ENCODE results near the gene CERS6. TPM values are rescaled to one million over a fixed set of nuclear protein-coding genes. Genes with fewer than 3 reads are reported as not detected.

Gene CERS6
- total and polyA plus RNA-seq, 2 donors from 2014 or later, result 9.4 to 18.8 TPM

DNA sequence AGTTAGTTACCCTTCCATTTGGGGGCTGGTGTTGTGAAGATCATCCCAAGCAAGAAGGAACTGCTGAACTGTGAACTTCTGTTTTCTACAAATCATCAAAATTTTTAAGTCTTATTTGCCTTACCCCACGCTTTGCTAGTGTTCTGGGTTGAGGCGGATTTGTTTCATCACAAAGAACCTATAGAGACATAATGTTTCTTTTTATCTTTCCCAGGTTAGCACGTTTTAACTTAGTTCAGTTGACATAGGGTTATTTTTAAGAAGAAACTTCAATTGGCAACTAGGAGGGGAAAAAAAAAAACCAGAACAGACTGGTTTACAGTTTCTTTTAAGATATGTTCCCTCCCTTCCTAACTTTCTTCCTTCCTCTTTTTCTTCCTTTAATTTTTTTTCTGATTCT lies 31.1 kb upstream of the CERS6 start:
- H3K9ac ChIP-seq (ENCODE audit: low read length in 3 of 3), result no peak overlapping the region
- no peak overlapping the region for H3K4me3 ChIP-seq (ENCODE audit: low read length in 3 of 3)
- no peak for DNase-seq
- TF ChIP-seq, protein P1, sequence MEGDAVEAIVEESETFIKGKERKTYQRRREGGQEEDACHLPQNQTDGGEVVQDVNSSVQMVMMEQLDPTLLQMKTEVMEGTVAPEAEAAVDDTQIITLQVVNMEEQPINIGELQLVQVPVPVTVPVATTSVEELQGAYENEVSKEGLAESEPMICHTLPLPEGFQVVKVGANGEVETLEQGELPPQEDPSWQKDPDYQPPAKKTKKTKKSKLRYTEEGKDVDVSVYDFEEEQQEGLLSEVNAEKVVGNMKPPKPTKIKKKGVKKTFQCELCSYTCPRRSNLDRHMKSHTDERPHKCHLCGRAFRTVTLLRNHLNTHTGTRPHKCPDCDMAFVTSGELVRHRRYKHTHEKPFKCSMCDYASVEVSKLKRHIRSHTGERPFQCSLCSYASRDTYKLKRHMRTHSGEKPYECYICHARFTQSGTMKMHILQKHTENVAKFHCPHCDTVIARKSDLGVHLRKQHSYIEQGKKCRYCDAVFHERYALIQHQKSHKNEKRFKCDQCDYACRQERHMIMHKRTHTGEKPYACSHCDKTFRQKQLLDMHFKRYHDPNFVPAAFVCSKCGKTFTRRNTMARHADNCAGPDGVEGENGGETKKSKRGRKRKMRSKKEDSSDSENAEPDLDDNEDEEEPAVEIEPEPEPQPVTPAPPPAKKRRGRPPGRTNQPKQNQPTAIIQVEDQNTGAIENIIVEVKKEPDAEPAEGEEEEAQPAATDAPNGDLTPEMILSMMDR (IDR thresholded peaks at IDR 0.05; ENCODE audit: borderline replicate concordance, extremely low read depth, insufficient read depth), result no peak
- intact Hi-C loops (cut with DNase I), result no loop called here
- H3K9me3 ChIP-seq (ENCODE audit: control insufficient read depth in 2 of 3, insufficient read depth in 1 of 3, low read length in 3 of 3), result no peaks in the 10 kb centered on the region
- no peaks in the 10 kb centered on the region for H3K36me3 ChIP-seq (ENCODE audit: control insufficient read depth in 2 of 3, insufficient read depth in 3 of 3, low read length in 3 of 3)
- no peak for FAIRE-seq
- no peak overlapping the region for H3K27ac ChIP-seq (ENCODE audit: low read depth in 2 of 2, low read length in 2 of 2)
- no peaks in the 10 kb centered on the region for H3K27me3 ChIP-seq (ENCODE audit: control insufficient read depth, insufficient read depth, low read length)
- H3K4me1 ChIP-seq (ENCODE audit: control insufficient read depth in 2 of 3, insufficient read depth in 2 of 3, low read depth in 1 of 3, low read length in 3 of 3), result no peaks in the 10 kb centered on the region

DNA sequence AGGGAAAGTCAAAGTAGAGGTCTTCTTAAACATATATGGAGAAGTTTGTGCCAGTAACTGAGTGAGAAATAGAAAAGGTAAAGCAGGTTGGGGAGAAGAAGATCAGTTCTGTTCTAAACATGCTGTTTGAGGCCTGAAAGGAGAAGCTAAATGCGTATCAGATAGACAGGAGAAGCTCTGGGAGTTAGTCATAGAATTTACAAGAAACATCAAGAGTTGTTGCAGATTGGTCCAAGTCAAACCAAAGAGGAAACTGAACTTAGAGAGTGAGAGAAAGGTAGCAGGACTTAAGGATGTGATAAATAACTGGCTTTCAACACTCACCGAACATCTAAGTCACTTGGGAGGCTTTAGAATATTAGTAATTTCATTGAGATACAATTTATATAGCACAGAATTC lies 29.2 kb upstream of the CERS6 start:
- H3K36me3 ChIP-seq (ENCODE audit: control insufficient read depth in 2 of 3, insufficient read depth in 3 of 3, low read length in 3 of 3), result no peaks in the 10 kb centered on the region
- no peaks in the 10 kb centered on the region for H3K27me3 ChIP-seq (ENCODE audit: control insufficient read depth, insufficient read depth, low read length)
- no peak overlapping the region for H3K27ac ChIP-seq (ENCODE audit: low read depth in 2 of 2, low read length in 2 of 2)
- TF ChIP-seq, protein P1 (IDR thresholded peaks at IDR 0.05; ENCODE audit: borderline replicate concordance, extremely low read depth, insufficient read depth), result no peak
- no peaks in the 10 kb centered on the region for H3K9me3 ChIP-seq (ENCODE audit: control insufficient read depth in 2 of 3, insufficient read depth in 1 of 3, low read length in 3 of 3)
- DNase-seq, result no peak
- intact Hi-C loops (cut with DNase I), result no loop called here
- no peak overlapping the region for H3K4me3 ChIP-seq (ENCODE audit: low read length in 3 of 3)
- H3K9ac ChIP-seq (ENCODE audit: low read length in 3 of 3), result no peak overlapping the region
- FAIRE-seq, result no peak
- no peaks in the 10 kb centered on the region for H3K4me1 ChIP-seq (ENCODE audit: control insufficient read depth in 2 of 3, insufficient read depth in 2 of 3, low read depth in 1 of 3, low read length in 3 of 3)

DNA sequence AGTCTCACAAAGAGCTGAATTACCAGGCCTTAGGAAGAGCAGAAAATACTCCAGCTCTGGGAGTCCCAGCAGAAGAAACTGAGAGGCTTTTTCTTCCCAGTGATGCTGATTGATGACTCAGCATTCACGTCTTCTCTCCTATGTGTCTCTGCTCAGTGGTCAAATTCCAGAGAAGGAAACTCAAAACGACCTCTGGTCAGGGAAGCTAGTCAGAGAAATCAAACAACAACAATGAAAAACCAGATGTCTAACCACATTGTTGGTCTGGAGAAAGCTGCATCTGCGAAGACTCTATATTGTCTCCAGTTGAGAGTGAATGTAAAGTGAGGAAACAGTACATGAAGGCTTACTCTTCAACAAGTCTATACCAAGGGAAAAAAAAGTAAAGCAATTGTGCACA lies 28.6 kb upstream of the CERS6 start:
- intact Hi-C loops (cut with DNase I), result no loop called here
- no peak for FAIRE-seq
- Histone ChIP-seq H3K9ac (ENCODE audit: low read length in 3 of 3) (no peak overlapping the region), H3K4me3 (ENCODE audit: low read length in 3 of 3) (no peak overlapping the region), H3K9me3 (ENCODE audit: control insufficient read depth in 2 of 3, insufficient read depth in 1 of 3, low read length in 3 of 3) (no peaks in the 10 kb centered on the region), H3K4me1 (ENCODE audit: control insufficient read depth in 2 of 3, insufficient read depth in 2 of 3, low read depth in 1 of 3, low read length in 3 of 3) (no peaks in the 10 kb centered on the region), H3K27ac (ENCODE audit: low read depth in 2 of 2, low read length in 2 of 2) (no peak overlapping the region), H3K36me3 (ENCODE audit: control insufficient read depth in 2 of 3, insufficient read depth in 3 of 3, low read length in 3 of 3) (no peaks in the 10 kb centered on the region), H3K27me3 (ENCODE audit: control insufficient read depth, insufficient read depth, low read length) (no peaks in the 10 kb centered on the region)
- DNase-seq, result peak in 2 of 5 donors; percentile 29 to 46
- TF ChIP-seq, protein P1 (IDR thresholded peaks at IDR 0.05; ENCODE audit: borderline replicate concordance, extremely low read depth, insufficient read depth), result no peak

DNA sequence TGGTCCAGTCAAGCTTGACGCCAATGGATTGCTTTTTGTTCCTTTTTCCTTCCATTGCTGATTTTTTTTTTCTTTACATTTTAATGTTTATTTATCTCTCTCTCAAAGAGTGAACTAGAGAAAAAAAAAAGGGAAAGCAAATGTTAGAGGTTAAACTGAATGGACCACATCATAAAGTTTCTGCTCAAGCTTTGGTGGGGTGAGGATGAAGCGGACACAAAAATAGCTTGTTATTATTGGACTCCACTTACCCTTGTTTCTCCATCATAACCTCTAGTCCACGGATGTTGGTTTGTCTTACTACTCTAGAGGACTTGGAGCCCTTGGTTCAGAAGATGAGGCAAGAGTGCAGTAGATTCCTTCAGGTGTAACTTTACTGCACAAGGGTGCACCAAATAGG lies 27.6 kb upstream of the CERS6 start:
- TF ChIP-seq, protein P1 (IDR thresholded peaks at IDR 0.05; ENCODE audit: borderline replicate concordance, extremely low read depth, insufficient read depth), result no peak

More for the DNA sequence above, 27.6 kb upstream of the CERS6 start:
- Histone ChIP-seq H3K9me3 (ENCODE audit: control insufficient read depth in 2 of 3, insufficient read depth in 1 of 3, low read length in 3 of 3) (no peaks in the 10 kb centered on the region), H3K9ac (ENCODE audit: low read length in 3 of 3) (no peak overlapping the region), H3K27me3 (ENCODE audit: control insufficient read depth, insufficient read depth, low read length) (no peaks in the 10 kb centered on the region), H3K4me3 (ENCODE audit: low read length in 3 of 3) (no peak overlapping the region), H3K27ac (ENCODE audit: low read depth in 2 of 2, low read length in 2 of 2) (no peak overlapping the region), H3K36me3 (ENCODE audit: control insufficient read depth in 2 of 3, insufficient read depth in 3 of 3, low read length in 3 of 3) (no peaks in the 10 kb centered on the region), H3K4me1 (ENCODE audit: control insufficient read depth in 2 of 3, insufficient read depth in 2 of 3, low read depth in 1 of 3, low read length in 3 of 3) (no peaks in the 10 kb centered on the region)
- no peak for FAIRE-seq
- intact Hi-C loops (cut with DNase I), result no loop called here
- no peak for DNase-seq

Measured in kidney (tissue), 14 donors.